ENCODE results near the gene GPRC5A. TPM values are rescaled to one million over a fixed set of nuclear protein-coding genes. Genes with fewer than 3 reads are reported as not detected.
"Not testable (repeated sequence)": the region's sequence is repeated elsewhere in the genome, so short reads cannot be mapped to it uniquely, and the experiment has no call there.

Gene GPRC5A, protein sequence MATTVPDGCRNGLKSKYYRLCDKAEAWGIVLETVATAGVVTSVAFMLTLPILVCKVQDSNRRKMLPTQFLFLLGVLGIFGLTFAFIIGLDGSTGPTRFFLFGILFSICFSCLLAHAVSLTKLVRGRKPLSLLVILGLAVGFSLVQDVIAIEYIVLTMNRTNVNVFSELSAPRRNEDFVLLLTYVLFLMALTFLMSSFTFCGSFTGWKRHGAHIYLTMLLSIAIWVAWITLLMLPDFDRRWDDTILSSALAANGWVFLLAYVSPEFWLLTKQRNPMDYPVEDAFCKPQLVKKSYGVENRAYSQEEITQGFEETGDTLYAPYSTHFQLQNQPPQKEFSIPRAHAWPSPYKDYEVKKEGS
- not detected for polyA plus RNA-seq (2012; ENCODE audit: missing spikeins)

DNA sequence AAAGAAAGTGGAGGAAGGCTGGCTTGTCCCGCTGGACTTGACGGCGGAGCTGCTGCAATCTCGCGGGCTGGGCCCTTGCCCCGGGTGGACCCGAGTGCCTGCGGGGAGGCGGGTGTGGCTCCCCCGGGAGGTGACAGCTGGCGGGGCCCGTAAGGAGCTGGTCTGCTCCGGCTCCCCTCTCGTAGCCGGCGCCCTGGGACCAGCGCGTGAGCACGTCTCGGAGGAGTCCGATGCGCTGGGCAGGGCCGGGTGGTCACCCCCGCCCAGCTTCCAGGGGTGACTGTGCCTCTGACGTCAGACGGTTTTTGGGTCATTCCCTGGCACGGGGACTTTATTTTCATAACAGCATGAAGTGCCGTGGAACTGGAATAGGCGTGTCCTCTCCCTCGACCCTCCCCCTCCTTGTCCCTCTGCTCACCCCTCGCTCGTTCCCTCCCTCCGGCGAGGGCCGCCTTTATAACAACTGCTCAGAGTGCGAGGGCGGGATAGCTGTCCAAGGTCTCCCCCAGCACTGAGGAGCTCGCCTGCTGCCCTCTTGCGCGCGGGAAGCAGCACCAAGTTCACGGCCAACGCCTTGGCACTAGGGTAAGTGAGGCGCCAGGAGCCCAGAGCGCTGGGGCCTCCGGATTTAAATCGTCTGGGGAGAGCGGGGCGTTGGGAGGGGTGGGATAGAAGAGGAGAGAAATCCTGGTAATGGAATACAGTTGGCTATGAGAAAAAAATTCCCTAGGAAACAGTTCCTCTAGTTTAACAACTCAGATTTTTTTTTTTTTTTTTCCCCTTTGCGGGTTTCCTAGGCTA lies at the start of gene GPRC5A:
Gene GPRC5A (plus strand): TSS at position 483 of the 801 bp plus-strand sequence. CDS start 16,688 bp downstream, outside the sequence.
- TF ChIP-seq POLR2A (IDR thresholded peaks at IDR 0.05; ENCODE audit: low read depth, low read length) (no peak), TAF1 (IDR thresholded peaks at IDR 0.05; ENCODE audit: borderline replicate concordance, low read depth, low read length) (no peak), POLR2AphosphoS5 (IDR thresholded peaks at IDR 0.05; ENCODE audit: low read depth, low read length) (no peak)
- FAIRE-seq, result no peak
- no peak for DNase-seq (ENCODE audit: insufficient read length)

DNA sequence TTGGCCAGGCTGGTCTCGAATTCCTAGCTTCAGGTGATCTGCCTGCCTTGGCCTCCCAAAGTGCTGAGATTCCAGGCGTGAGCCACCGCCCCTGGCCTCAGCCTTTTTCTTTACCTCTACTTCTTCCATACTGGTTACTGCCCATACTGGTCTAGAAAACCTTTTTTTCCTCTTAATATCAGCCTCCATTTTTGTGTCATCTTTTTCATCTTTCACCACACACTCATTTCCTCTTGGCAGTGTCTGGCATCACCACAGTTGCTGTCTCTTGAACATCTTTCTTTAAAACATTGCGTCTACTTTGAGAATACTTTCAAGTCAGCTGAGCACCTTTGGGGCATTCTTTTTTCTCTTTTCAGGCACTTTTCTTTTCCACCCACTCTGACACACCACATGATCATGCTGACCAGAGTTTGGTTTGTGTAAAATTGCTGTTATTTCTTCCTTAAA lies 45.5 kb upstream of the GPRC5A start:
- TF ChIP-seq TAF1 (IDR thresholded peaks at IDR 0.05; ENCODE audit: borderline replicate concordance, low read depth, low read length) (no peak), POLR2A (IDR thresholded peaks at IDR 0.05; ENCODE audit: low read depth, low read length) (no peak), POLR2AphosphoS5 (IDR thresholded peaks at IDR 0.05; ENCODE audit: low read depth, low read length) (no peak)
- DNase-seq (ENCODE audit: insufficient read length) (no peak), FAIRE-seq (no peak)

DNA sequence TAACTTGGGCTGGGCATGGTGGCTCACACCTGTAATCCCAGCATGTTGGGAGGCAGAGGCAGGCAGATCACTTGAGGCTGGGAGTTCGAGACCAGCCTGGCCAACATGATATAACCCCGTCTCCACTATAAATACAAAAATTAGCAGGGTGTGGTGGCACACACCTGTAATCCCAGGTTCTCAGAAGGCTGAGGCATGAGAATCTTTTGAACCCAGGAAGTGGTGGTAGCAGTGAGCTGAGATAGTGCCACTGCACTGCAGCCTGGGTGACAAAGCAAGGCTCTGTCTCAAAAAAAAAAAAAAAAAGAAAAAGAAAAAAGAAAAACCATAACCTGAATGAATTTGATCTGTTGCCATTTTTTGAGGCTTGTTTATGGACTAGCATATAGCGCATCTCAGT lies 44.6 kb upstream of the GPRC5A start:
- not testable (repeated sequence) for DNase-seq (ENCODE audit: insufficient read length); FAIRE-seq

DNA sequence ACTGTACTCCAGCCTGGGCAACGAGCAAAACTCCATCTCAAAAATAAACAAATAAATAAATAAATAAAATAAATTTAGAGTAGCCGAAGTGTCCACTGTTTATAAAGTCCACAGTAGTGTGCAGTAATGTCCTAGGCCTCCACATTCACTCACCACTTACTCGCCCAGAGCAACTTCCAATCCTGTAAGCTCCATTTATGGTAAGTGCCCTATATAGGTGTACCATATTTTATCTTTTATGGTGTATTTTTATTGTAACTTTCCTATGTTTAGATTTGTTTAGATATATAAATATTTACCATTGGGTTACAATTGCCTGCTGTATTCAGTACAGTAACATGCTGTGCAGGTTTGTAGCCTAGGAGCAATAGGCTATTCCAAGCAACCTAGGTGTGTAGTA lies 37.9 kb upstream of the GPRC5A start:
- no peak for FAIRE-seq
- no peak for TF ChIP-seq POLR2A (IDR thresholded peaks at IDR 0.05; ENCODE audit: low read depth, low read length)
- no peak for TF ChIP-seq TAF1 (IDR thresholded peaks at IDR 0.05; ENCODE audit: borderline replicate concordance, low read depth, low read length)
- no peak for TF ChIP-seq POLR2AphosphoS5 (IDR thresholded peaks at IDR 0.05; ENCODE audit: low read depth, low read length)
- no peak for DNase-seq (ENCODE audit: insufficient read length)

DNA sequence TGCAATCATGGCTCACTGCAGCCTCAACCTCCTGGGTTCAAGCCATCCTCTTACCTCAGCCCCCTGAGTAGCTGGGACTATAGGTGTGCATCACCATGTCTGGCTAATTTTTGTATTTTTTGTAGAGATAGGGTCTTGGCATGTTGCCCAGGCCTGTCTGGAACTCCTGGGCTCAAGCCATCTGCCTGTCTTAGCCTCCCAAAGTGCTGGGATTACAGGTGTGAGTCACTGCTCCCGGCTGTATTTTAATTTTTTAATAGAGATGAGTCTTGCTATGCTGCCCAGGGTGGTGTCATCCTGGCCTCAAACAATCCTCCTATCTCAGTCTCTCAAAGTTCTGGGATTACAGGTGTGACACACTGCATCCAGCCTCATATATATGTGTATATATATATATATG lies 31.7 kb upstream of the GPRC5A start:
- no peak for FAIRE-seq
- DNase-seq (ENCODE audit: insufficient read length), result no peak
- TF ChIP-seq POLR2A (IDR thresholded peaks at IDR 0.05; ENCODE audit: low read depth, low read length), result no peak
- TF ChIP-seq TAF1 (IDR thresholded peaks at IDR 0.05; ENCODE audit: borderline replicate concordance, low read depth, low read length), result no peak
- no peak for TF ChIP-seq POLR2AphosphoS5 (IDR thresholded peaks at IDR 0.05; ENCODE audit: low read depth, low read length)

DNA sequence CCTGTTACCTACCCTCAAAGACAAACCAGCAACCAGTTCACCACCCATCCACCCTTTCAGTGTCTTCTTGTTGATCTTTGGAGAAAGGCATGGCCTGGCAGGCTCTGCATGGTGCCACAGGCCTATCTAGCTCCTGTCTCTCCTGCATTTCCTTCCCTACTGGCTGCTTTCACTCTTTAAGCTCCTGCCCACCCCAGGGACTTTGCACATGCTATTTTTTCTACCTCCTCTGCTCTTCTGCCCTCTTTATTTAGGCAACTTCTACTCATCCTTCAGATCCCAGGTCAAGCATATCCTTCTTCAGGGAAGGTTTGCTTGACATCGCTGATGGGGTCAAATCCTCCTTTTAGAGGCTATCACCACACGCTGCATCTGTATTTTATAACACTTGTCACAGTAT lies 27.1 kb upstream of the GPRC5A start:
- FAIRE-seq (no peak), DNase-seq (ENCODE audit: insufficient read length) (no peak)
- TF ChIP-seq POLR2AphosphoS5 (IDR thresholded peaks at IDR 0.05; ENCODE audit: low read depth, low read length) (no peak), TAF1 (IDR thresholded peaks at IDR 0.05; ENCODE audit: borderline replicate concordance, low read depth, low read length) (no peak), POLR2A (IDR thresholded peaks at IDR 0.05; ENCODE audit: low read depth, low read length) (no peak)

DNA sequence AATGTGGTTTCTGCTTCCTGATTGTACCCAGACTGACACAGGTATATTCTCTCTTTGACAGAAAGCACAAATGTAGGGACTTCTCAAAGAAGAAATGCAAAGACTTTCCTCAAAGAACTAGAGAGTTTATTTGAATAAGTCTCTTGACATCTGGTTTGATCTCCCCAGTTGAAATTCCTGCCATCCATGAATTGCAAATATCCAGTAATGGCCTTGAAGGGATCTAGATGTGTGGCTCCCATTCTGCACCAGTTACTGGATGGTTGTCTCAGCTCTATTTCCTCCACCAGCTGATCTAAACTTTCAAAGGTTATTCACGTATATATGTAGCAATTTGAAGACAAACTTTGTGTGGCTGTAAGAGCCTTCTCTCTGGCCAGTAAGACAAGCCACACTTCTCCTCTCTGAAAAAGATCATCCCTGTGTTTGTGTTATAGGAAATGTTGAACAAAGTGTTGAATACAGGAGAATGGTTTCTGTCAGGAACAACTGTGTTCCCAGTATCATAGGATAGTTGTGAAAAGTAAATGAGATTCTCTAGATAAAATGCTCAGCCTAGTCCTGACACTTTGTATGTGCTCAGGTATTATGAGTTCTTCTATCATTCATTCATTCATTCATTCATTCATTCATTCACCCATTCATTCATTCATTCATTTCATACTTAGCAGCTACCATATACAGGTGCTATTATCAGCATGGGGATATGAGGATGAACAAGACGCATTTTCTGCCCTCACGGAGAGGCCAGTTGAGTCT lies 22.7 kb upstream of the GPRC5A start:
- DNase-seq (ENCODE audit: insufficient read length), result no peak
- no peak for FAIRE-seq
- no peak for TF ChIP-seq POLR2AphosphoS5 (IDR thresholded peaks at IDR 0.05; ENCODE audit: low read depth, low read length)
- no peak for TF ChIP-seq TAF1 (IDR thresholded peaks at IDR 0.05; ENCODE audit: borderline replicate concordance, low read depth, low read length)
- no peak for TF ChIP-seq POLR2A (IDR thresholded peaks at IDR 0.05; ENCODE audit: low read depth, low read length)

DNA sequence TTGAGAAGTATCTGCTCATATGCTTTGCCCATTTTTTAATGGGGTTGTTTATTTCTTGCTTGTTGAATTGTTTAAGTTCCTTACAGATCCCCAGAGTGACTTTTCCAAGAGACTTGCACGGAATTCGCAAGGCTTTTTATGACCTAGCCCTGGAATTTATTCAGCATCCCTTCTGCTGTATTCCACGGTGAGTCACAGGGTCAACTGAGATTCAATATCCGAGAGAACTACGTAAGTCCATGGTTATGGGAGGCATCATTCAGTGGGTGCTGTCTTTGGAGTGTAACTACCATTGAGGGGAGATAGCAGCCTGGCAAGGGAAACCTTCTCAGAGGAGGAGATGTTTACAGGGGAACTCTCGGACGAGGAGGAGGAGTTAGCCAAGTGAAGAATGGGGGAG lies 20.9 kb upstream of the GPRC5A start:
- DNase-seq (ENCODE audit: insufficient read length) (no peak), FAIRE-seq (no peak)
- TF ChIP-seq POLR2A (IDR thresholded peaks at IDR 0.05; ENCODE audit: low read depth, low read length), result no peak
- TF ChIP-seq TAF1 (IDR thresholded peaks at IDR 0.05; ENCODE audit: borderline replicate concordance, low read depth, low read length), result no peak
- no peak for TF ChIP-seq POLR2AphosphoS5 (IDR thresholded peaks at IDR 0.05; ENCODE audit: low read depth, low read length)

DNA sequence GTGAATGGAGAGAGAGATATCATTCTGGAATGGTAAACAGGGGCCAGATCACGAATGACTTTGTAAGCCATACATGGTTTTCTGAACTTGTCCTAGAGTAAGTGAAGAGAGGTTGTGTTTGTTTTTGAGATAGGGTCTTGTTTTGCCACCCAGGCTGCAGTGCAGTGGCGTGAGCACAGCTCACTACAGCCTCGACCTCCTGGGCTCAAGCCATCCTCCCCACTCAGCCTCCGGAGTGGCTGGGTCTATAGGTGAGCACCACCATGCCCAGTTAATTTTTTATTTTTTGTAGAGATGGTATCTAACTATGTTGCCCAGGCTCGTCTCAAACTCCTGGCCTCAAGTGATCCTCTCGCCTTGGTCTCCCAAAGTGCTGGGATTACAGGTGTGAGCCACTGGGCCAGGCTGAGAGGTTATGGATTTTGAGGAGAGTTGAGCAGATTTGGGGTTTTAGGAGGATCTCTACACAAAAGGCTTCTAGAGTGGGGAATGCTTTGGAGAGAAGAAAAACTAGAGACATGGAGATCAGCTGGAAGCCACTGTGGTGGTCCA lies 19.7 kb upstream of the GPRC5A start:
- no peak for DNase-seq (ENCODE audit: insufficient read length)
- no peak for FAIRE-seq
- TF ChIP-seq TAF1 (IDR thresholded peaks at IDR 0.05; ENCODE audit: borderline replicate concordance, low read depth, low read length) (no peak), POLR2A (IDR thresholded peaks at IDR 0.05; ENCODE audit: low read depth, low read length) (no peak), POLR2AphosphoS5 (IDR thresholded peaks at IDR 0.05; ENCODE audit: low read depth, low read length) (no peak)

DNA sequence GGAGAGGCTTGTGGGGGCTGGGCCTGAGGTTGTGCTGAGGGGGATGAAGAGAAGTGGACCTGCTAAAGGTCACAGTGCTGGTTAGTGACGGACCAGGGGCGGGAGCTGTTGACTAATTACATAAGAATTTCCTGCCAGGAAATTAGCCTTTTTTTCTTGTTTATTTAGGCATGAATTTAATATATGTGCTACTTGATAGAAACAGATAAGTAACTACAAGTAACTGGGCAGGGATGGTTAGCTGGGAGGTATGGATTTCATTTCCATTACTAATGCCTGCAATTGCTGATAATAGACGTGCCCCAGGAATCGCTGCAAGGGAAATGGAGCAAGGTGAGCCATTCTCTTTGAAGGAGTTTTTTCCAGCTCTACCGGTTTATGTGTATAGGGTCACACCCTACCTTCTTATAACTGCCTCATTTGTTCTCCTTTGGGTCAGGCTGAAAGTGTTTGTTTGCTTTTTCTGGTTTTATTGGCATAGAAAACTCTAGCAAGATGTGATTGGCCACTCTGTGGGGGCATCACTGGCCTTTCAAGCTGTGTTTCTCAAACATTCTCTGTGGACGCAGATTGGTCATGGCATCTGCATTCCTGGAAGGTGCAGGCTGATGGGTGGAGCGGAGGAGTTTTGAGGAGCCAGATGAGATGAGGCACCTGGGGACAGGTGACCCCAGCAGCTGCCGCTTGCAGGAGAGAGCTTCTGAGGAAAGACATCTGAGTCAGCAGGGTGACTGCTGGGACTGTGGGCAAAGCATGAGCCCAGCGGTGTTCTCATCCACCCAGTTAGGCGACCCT lies 19.0 kb upstream of the GPRC5A start:
- DNase-seq (ENCODE audit: insufficient read length) (no peak), FAIRE-seq (no peak)
- no peak for TF ChIP-seq TAF1 (IDR thresholded peaks at IDR 0.05; ENCODE audit: borderline replicate concordance, low read depth, low read length)
- TF ChIP-seq POLR2AphosphoS5 (IDR thresholded peaks at IDR 0.05; ENCODE audit: low read depth, low read length), result no peak
- no peak for TF ChIP-seq POLR2A (IDR thresholded peaks at IDR 0.05; ENCODE audit: low read depth, low read length)

Measured in GM12892 (cell line).